A549 (cell line): Measurements from ENCODE around the gene CEACAM20.

ENCODE experiments used
- ELK1 ChIP-seq: fragments of 150-350 bp; IDR thresholded peaks from 2 replicates; pipeline ENCODE4 v1.6.1; 2014; ENCODE audit warnings: low read depth, mild to moderate bottlenecking, low read length
- EP300 ChIP-seq, 2 experiments: fragments of >200 bp; sonication (Bioruptor Twin); formaldehyde crosslinking; IDR thresholded peaks; 2 replicates in 1 of 2; 3 replicates in 1 of 2; pipeline ENCODE4 v1.6.1; 2016 to 2017
- FOSL2 ChIP-seq, 2 experiments: fragments of 450-650 bp in 1 of 2; fragments of >200 bp in 1 of 2; sonication (Bioruptor Twin) in 1 of 2; formaldehyde crosslinking; IDR thresholded peaks; 2 replicates each; pipeline versions ENCODE4 v1.5.0 to v1.6.1; 2016 to 2020; ENCODE audit warnings: mild to moderate bottlenecking in 1 of 2, moderate library complexity in 1 of 2
- JUN ChIP-seq, 2 experiments: fragments of >200 bp; sonication (Bioruptor Twin); formaldehyde crosslinking; IDR thresholded peaks; 2 replicates in 1 of 2; 3 replicates in 1 of 2; pipeline ENCODE4 v1.6.1; 2016 to 2017
- JUNB ChIP-seq: fragments of >200 bp; sonication (Bioruptor Twin); formaldehyde crosslinking; IDR thresholded peaks from 2 replicates; pipeline ENCODE4 v1.6.1; 2016
- POLR2A ChIP-seq: IDR thresholded peaks from 2 replicates; pipeline ENCODE4 v1.6.1; 2012; ENCODE audit warnings: mild to moderate bottlenecking, low read length
- POLR2AphosphoS2 ChIP-seq: conservative IDR thresholded peaks from 2 replicates; pipeline ENCODE4 v1.6.1; 2012; ENCODE audit warnings: low read length, improper control_type of control experiment, inconsistent platforms
- SMC3 ChIP-seq: fragments of >200 bp; sonication (Bioruptor Twin); formaldehyde crosslinking; IDR thresholded peaks from 3 replicates; pipeline ENCODE4 v1.6.1; 2018; ENCODE audit warnings: inconsistent platforms
- TP53 ChIP-seq: fragments of 250-450 bp; sonication (Bioruptor Pico); IDR thresholded peaks from 2 replicates; pipeline ENCODE4 v1.5.0; 2021; ENCODE audit warnings: mild to moderate bottlenecking, moderate library complexity
- USF2 ChIP-seq: fragments of 450-650 bp; IDR thresholded peaks from 2 replicates; pipeline ENCODE4 v1.6.1; 2014; ENCODE audit warnings: antibody characterized with exemption
- TF ChIP-seq, protein P1 (sequence below): fragments of >200 bp; sonication (Bioruptor Twin); formaldehyde crosslinking; IDR thresholded peaks from 3 replicates; pipeline ENCODE4 v1.5.1; 2016
- TF ChIP-seq, protein P2 (sequence below): fragments of 200-600 bp; sonication (generic); IDR thresholded peaks from 2 replicates; pipeline ENCODE4 v1.6.1; 2016; ENCODE audit warnings: antibody characterized with exemption, mild to moderate bottlenecking, moderate library complexity

GRCh38 chr19:44530777-44531176 lies 1.3 kb upstream of the CEACAM20 start:
- TF ChIP-seq, protein P1, sequence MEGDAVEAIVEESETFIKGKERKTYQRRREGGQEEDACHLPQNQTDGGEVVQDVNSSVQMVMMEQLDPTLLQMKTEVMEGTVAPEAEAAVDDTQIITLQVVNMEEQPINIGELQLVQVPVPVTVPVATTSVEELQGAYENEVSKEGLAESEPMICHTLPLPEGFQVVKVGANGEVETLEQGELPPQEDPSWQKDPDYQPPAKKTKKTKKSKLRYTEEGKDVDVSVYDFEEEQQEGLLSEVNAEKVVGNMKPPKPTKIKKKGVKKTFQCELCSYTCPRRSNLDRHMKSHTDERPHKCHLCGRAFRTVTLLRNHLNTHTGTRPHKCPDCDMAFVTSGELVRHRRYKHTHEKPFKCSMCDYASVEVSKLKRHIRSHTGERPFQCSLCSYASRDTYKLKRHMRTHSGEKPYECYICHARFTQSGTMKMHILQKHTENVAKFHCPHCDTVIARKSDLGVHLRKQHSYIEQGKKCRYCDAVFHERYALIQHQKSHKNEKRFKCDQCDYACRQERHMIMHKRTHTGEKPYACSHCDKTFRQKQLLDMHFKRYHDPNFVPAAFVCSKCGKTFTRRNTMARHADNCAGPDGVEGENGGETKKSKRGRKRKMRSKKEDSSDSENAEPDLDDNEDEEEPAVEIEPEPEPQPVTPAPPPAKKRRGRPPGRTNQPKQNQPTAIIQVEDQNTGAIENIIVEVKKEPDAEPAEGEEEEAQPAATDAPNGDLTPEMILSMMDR, result no peak
- no peak for TF ChIP-seq USF2
- no peak for TF ChIP-seq EP300 (IDR thresholded peaks at IDR 0.05)
- TF ChIP-seq ELK1, result no peak
- TF ChIP-seq, protein P2, sequence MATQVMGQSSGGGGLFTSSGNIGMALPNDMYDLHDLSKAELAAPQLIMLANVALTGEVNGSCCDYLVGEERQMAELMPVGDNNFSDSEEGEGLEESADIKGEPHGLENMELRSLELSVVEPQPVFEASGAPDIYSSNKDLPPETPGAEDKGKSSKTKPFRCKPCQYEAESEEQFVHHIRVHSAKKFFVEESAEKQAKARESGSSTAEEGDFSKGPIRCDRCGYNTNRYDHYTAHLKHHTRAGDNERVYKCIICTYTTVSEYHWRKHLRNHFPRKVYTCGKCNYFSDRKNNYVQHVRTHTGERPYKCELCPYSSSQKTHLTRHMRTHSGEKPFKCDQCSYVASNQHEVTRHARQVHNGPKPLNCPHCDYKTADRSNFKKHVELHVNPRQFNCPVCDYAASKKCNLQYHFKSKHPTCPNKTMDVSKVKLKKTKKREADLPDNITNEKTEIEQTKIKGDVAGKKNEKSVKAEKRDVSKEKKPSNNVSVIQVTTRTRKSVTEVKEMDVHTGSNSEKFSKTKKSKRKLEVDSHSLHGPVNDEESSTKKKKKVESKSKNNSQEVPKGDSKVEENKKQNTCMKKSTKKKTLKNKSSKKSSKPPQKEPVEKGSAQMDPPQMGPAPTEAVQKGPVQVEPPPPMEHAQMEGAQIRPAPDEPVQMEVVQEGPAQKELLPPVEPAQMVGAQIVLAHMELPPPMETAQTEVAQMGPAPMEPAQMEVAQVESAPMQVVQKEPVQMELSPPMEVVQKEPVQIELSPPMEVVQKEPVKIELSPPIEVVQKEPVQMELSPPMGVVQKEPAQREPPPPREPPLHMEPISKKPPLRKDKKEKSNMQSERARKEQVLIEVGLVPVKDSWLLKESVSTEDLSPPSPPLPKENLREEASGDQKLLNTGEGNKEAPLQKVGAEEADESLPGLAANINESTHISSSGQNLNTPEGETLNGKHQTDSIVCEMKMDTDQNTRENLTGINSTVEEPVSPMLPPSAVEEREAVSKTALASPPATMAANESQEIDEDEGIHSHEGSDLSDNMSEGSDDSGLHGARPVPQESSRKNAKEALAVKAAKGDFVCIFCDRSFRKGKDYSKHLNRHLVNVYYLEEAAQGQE, result no peak
- TF ChIP-seq FOSL2 (IDR thresholded peaks at IDR 0.05), result no peak
- TF ChIP-seq FOSL2 (CRISPR knock-in tag; IDR thresholded peaks at IDR 0.05), result no peak
- no peak for TF ChIP-seq POLR2A
- no peak for TF ChIP-seq SMC3
- TF ChIP-seq JUNB, result no peak
- TF ChIP-seq POLR2AphosphoS2, result no peak
- TF ChIP-seq TP53 (CRISPR knock-in tag), result no peak
- no peak for TF ChIP-seq JUN (IDR thresholded peaks at IDR 0.05)
